ENCODE measurements around the gene MDP1. TPM values are rescaled to one million over a fixed set of nuclear protein-coding genes. Genes with fewer than 3 reads are reported as not detected.
"Not testable (repeated sequence)": the region's sequence is repeated elsewhere in the genome, so short reads cannot be mapped to it uniquely, and the experiment has no call there.

MDP1 gene
- total RNA-seq, 3 donors from 2014 or later = 13.1 to 20.8 (median 17.1) TPM

DNA sequence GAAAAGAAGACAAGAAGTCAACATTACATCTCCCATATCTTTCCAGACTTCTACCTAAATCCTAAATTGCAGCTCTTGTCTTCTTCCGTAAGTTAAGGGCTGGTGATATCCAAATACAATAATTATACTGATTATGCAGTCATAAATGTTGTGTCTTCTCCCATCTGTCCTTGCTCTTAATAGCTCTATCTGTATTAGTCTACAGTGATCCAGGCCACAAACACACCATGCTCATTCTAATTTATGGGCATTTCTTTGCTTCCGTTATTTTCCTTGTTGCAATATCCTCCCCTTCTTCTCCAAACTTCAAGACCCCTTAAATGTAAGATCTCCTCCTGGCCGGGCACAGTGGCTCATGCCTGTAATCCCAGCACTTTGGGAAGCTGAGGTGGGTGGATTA, 3.7 kb upstream of the MDP1 start:
- H3K4me1 ChIP-seq = peaks cover 0 to 7% of the 10 kb centered on the region in 2 donors
- DNase-seq (ENCODE audit: low spot score in 2 of 2) = no peak

DNA sequence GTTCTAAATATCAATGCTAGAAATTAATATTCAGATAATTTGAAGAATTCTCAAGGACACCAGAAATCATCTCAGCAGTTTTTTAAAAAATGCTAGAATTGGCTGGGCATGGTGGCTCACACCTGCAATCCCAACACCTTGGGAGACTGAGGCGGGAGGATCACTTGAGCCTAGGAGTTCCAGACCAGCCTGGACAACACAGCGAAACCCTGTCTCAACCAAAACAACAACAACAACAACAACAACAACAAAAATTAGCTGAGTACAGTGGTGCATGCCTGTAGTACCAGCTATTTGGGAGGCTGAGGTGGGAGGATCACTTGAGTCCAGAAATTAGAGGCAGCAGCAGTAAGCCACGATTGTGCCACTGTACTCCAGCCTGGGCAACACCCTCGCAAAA, 3.2 kb upstream of the MDP1 start:
- intact Hi-C loops (cut with DNase I; ENCODE audit: low total_unique reads) = no loop called here
- Histone ChIP-seq H3K4me3 (no peak overlapping the region), H3K9me3 (no peaks in the 10 kb centered on the region), H3K4me1 (peaks cover 0 to 10% of the 10 kb centered on the region in 2 donors), H3K27ac (no peak overlapping the region), H3K27me3 (no peaks in the 10 kb centered on the region), H3K36me3 (no peaks in the 10 kb centered on the region)
- no peak for TF ChIP-seq POLR2A (IDR thresholded peaks at IDR 0.05)
- TF ChIP-seq, protein P1, sequence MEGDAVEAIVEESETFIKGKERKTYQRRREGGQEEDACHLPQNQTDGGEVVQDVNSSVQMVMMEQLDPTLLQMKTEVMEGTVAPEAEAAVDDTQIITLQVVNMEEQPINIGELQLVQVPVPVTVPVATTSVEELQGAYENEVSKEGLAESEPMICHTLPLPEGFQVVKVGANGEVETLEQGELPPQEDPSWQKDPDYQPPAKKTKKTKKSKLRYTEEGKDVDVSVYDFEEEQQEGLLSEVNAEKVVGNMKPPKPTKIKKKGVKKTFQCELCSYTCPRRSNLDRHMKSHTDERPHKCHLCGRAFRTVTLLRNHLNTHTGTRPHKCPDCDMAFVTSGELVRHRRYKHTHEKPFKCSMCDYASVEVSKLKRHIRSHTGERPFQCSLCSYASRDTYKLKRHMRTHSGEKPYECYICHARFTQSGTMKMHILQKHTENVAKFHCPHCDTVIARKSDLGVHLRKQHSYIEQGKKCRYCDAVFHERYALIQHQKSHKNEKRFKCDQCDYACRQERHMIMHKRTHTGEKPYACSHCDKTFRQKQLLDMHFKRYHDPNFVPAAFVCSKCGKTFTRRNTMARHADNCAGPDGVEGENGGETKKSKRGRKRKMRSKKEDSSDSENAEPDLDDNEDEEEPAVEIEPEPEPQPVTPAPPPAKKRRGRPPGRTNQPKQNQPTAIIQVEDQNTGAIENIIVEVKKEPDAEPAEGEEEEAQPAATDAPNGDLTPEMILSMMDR (IDR thresholded peaks at IDR 0.05) = no peak
- DNase-seq (ENCODE audit: low spot score in 2 of 2) = no peak

More for the DNA sequence above, 3.7 kb upstream of the MDP1 start:
- Histone ChIP-seq H3K27me3 (no peaks in the 10 kb centered on the region), H3K4me3 (no peak overlapping the region), H3K27ac (no peak overlapping the region), H3K9me3 (no peaks in the 10 kb centered on the region), H3K36me3 (no peaks in the 10 kb centered on the region)
- intact Hi-C loops (cut with DNase I; ENCODE audit: low total_unique reads) = no loop called here
- TF ChIP-seq, protein P1 (IDR thresholded peaks at IDR 0.05) = no peak
- TF ChIP-seq POLR2A (IDR thresholded peaks at IDR 0.05) (no peak), POLR2AphosphoS5 (IDR thresholded peaks at IDR 0.05) (no peak)

DNA sequence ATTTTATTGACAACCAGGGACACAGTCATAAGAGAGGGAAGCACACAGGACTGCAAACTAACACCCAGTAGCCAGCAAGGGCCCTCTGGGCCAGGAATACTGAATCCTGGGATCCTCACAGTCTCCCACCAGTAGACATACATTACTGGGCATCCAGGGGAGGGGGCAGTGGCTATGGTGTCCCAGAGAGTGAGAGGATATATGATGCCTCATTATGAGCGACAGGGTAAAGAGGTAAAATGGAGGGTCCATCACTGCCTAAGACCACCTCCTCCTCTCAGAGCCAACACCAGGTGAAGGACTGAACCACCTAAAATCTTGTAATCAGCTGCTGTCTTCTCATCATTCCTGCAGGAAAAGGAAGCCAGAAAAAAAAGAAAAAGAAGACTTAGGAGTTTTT, 1.0 kb upstream of the MDP1 start:
- intact Hi-C loops (cut with DNase I; ENCODE audit: low total_unique reads); H3K4me3 ChIP-seq; H3K36me3 ChIP-seq; H3K27ac ChIP-seq; H3K9me3 ChIP-seq; DNase-seq (ENCODE audit: low spot score in 2 of 2); H3K27me3 ChIP-seq; H3K4me1 ChIP-seq: not testable (repeated sequence)

DNA sequence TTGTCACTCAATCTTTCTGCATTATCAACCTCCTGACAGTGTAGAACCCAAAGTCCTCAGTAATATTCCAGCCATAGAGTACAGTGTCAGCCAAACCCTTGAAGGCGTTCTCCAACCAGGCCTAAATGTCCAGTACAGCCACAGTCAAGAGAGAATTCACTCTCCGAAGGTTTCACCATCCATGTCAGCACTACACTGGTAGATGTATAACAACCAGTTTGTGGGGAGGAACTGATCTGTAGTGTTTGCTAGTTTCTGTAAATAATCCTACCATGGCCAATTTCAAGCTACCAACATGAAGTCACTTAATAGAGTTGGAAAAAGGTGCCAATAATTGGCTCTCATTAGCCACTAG, 456 bp upstream of the MDP1 start:
- intact Hi-C loops (cut with DNase I; ENCODE audit: low total_unique reads) = no loop called here
- DNase-seq (ENCODE audit: low spot score in 2 of 2) = no peak
- no peaks in the 10 kb centered on the region for H3K27me3 ChIP-seq
- H3K4me1 ChIP-seq = peaks cover 0 to 10% of the 10 kb centered on the region in 2 donors
- H3K36me3 ChIP-seq = no peaks in the 10 kb centered on the region
- H3K9me3 ChIP-seq = no peaks in the 10 kb centered on the region
- TF ChIP-seq POLR2AphosphoS5 (IDR thresholded peaks at IDR 0.05) = no peak
- no peak for TF ChIP-seq POLR2A (IDR thresholded peaks at IDR 0.05)
- TF ChIP-seq, protein P1 (IDR thresholded peaks at IDR 0.05) = no peak
- peak overlapping the region; percentile 91 to 96 for H3K27ac ChIP-seq
- H3K4me3 ChIP-seq = peak overlapping the region in 2 of 3 donors; percentile 76 to 87

DNA sequence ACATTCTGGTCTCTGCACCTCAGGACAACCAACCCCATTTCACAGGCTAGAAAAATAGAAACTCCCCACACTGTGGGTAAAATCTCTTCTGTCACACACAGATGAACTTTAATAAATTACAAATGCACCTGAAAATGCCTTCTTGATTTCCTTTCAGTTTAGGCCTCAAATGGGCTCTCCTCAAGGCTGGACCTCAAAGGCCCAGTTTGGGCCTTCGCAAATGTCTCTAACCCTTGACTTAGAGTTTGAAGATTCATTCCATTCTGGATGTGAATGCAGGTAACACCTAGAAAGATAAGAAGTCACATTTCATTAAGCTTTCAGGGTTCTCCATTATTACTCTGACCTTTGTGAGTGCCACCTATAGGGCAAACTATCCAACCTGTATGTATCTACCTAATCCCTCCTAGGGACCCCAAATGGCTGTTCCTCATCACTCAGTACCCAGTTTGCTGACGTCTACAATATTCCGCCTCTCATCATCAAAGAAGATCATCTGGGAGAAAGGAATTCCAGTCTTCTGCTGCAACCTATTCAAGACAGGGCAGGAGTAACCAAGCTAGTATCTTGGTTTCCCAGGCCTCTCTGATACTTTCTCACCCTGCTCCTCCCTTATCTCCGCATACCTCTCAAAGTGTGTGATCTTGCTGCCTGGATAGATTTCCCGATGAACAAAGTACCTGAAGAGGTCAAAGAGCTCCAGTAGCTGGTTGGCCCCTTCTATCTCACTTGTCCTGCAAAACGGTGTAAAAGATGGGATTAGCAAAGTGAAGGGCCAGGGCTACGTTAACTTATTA, 1.8 kb downstream of the MDP1 start:
- intact Hi-C loops (cut with DNase I; ENCODE audit: low total_unique reads) = no loop called here
- H3K4me3 ChIP-seq = peak overlapping the region; percentile 75 to 90 (median 76)
- no peak for DNase-seq (ENCODE audit: low spot score in 2 of 2)
- H3K36me3 ChIP-seq = no peaks in the 10 kb centered on the region
- no peaks in the 10 kb centered on the region for H3K9me3 ChIP-seq
- TF ChIP-seq POLR2AphosphoS5 (IDR thresholded peaks at IDR 0.05) (no peak), POLR2A (IDR thresholded peaks at IDR 0.05) (no peak)
- TF ChIP-seq, protein P1 (IDR thresholded peaks at IDR 0.05) = no peak
- H3K27ac ChIP-seq = peak overlapping the region; percentile 97 to 99
- peaks cover 0 to 10% of the 10 kb centered on the region in 2 donors for H3K4me1 ChIP-seq
- no peaks in the 10 kb centered on the region for H3K27me3 ChIP-seq
